ENCODE data around the gene ZBTB16. TPM values are rescaled to one million over a fixed set of nuclear protein-coding genes. Genes with fewer than 3 reads are reported as not detected.

ZBTB16 gene
- total RNA-seq, 2 donors from 2014 or later: 3.3 to 4.0 TPM

- peak overlapping the region in 1 of 2 donors; percentile 7 for H3K4me3 Mint-ChIP-seq
- H3K27me3 Mint-ChIP-seq (ENCODE audit: low read depth): no peaks in the 10 kb centered on the region
- H3K36me3 Mint-ChIP-seq (ENCODE audit: insufficient read depth in 2 of 2): no peaks in the 10 kb centered on the region
- ATAC-seq (replicated peaks in 1 of 2) (no peak), DNase-seq (no peak)
- H3K27ac Mint-ChIP-seq: no peak overlapping the region
- H3K9me3 Mint-ChIP-seq: no peaks in the 10 kb centered on the region
- peaks cover 72% of the 10 kb centered on the region for H3K4me1 Mint-ChIP-seq (ENCODE audit: low read depth)
Observed at GRCh38 chr11:114171257-114172054, 111.9 kb downstream of the ZBTB16 start.

GRCh38 chr11:114172055-114172861 is 112.7 kb downstream of the ZBTB16 start:
- H3K4me3 Mint-ChIP-seq: peak overlapping the region; percentile 40 to 60
- no peak overlapping the region for H3K27ac Mint-ChIP-seq
- H3K9me3 Mint-ChIP-seq: no peaks in the 10 kb centered on the region
- no peak for DNase-seq
- H3K4me1 Mint-ChIP-seq (ENCODE audit: low read depth): peaks cover 64% of the 10 kb centered on the region
- H3K36me3 Mint-ChIP-seq (ENCODE audit: insufficient read depth in 2 of 2): no peaks in the 10 kb centered on the region
- ATAC-seq (replicated peaks in 1 of 2): peak; percentile 6 to 12
- no peaks in the 10 kb centered on the region for H3K27me3 Mint-ChIP-seq (ENCODE audit: low read depth)

- peak; percentile 62 to 65 for ATAC-seq (replicated peaks in 1 of 2)
- Mint-ChIP-seq H3K27me3 (ENCODE audit: low read depth) (no peaks in the 10 kb centered on the region), H3K9me3 (no peaks in the 10 kb centered on the region), H3K27ac (no peak overlapping the region), H3K36me3 (ENCODE audit: insufficient read depth in 2 of 2) (no peaks in the 10 kb centered on the region), H3K4me1 (ENCODE audit: low read depth) (peaks cover 57% of the 10 kb centered on the region), H3K4me3 (peak overlapping the region; percentile 40 to 60)
- DNase-seq: no peak
Observed at GRCh38 chr11:114172871-114173444, 113.4 kb downstream of the ZBTB16 start.

- H3K9me3 Mint-ChIP-seq: no peaks in the 10 kb centered on the region
- H3K4me1 Mint-ChIP-seq (ENCODE audit: low read depth): peaks cover 52% of the 10 kb centered on the region
- H3K4me3 Mint-ChIP-seq: no peak overlapping the region
- DNase-seq: no peak
- no peaks in the 10 kb centered on the region for H3K36me3 Mint-ChIP-seq (ENCODE audit: insufficient read depth in 2 of 2)
- H3K27ac Mint-ChIP-seq: no peak overlapping the region
- no peaks in the 10 kb centered on the region for H3K27me3 Mint-ChIP-seq (ENCODE audit: low read depth)
- ATAC-seq (replicated peaks in 1 of 2): no peak
Observed at GRCh38 chr11:114173843-114174242, 114.3 kb downstream of the ZBTB16 start.

- Mint-ChIP-seq H3K4me1 (ENCODE audit: low read depth) (peaks cover 52% of the 10 kb centered on the region), H3K4me3 (no peak overlapping the region), H3K9me3 (no peaks in the 10 kb centered on the region), H3K36me3 (ENCODE audit: insufficient read depth in 2 of 2) (no peaks in the 10 kb centered on the region), H3K27ac (no peak overlapping the region), H3K27me3 (ENCODE audit: low read depth) (no peaks in the 10 kb centered on the region)
- ATAC-seq (replicated peaks in 1 of 2) (no peak), DNase-seq (no peak)
Observed at GRCh38 chr11:114174712-114175495, 115.4 kb downstream of the ZBTB16 start.

- DNase-seq (no peak), ATAC-seq (replicated peaks in 1 of 2) (no peak)
- Mint-ChIP-seq H3K9me3 (no peaks in the 10 kb centered on the region), H3K27ac (no peak overlapping the region), H3K27me3 (ENCODE audit: low read depth) (no peaks in the 10 kb centered on the region), H3K36me3 (ENCODE audit: insufficient read depth in 2 of 2) (no peaks in the 10 kb centered on the region), H3K4me3 (no peak overlapping the region), H3K4me1 (ENCODE audit: low read depth) (peaks cover 57% of the 10 kb centered on the region)
Observed at GRCh38 chr11:114175706-114176105, 116.2 kb downstream of the ZBTB16 start.

- Mint-ChIP-seq H3K9me3 (no peaks in the 10 kb centered on the region), H3K4me1 (ENCODE audit: low read depth) (peaks cover 56% of the 10 kb centered on the region), H3K27ac (no peak overlapping the region), H3K4me3 (no peak overlapping the region), H3K27me3 (ENCODE audit: low read depth) (no peaks in the 10 kb centered on the region), H3K36me3 (ENCODE audit: insufficient read depth in 2 of 2) (no peaks in the 10 kb centered on the region)
- DNase-seq: no peak
- ATAC-seq (replicated peaks in 1 of 2): no peak
Observed at GRCh38 chr11:114176321-114176720, 116.8 kb downstream of the ZBTB16 start.

GRCh38 chr11:114178656-114179055 is 119.1 kb downstream of the ZBTB16 start:
- Mint-ChIP-seq H3K27me3 (ENCODE audit: low read depth) (no peaks in the 10 kb centered on the region), H3K4me3 (no peak overlapping the region), H3K27ac (peak overlapping the region; percentile 52), H3K9me3 (no peaks in the 10 kb centered on the region), H3K36me3 (ENCODE audit: insufficient read depth in 2 of 2) (no peaks in the 10 kb centered on the region), H3K4me1 (ENCODE audit: low read depth) (peaks cover 51% of the 10 kb centered on the region)
- DNase-seq (no peak), ATAC-seq (replicated peaks in 1 of 2) (no peak)

- H3K36me3 Mint-ChIP-seq (ENCODE audit: insufficient read depth in 2 of 2): no peaks in the 10 kb centered on the region
- H3K9me3 Mint-ChIP-seq: no peaks in the 10 kb centered on the region
- peak overlapping the region; percentile 52 for H3K27ac Mint-ChIP-seq
- H3K4me3 Mint-ChIP-seq: peak overlapping the region in 1 of 2 donors; percentile 39
- DNase-seq (no peak), ATAC-seq (replicated peaks in 1 of 2) (no peak)
- peaks cover 48% of the 10 kb centered on the region for H3K4me1 Mint-ChIP-seq (ENCODE audit: low read depth)
- no peaks in the 10 kb centered on the region for H3K27me3 Mint-ChIP-seq (ENCODE audit: low read depth)
Observed at GRCh38 chr11:114179234-114179941, 119.9 kb downstream of the ZBTB16 start.

- DNase-seq: peak in 1 of 2 donors; percentile 18
- Mint-ChIP-seq H3K36me3 (ENCODE audit: insufficient read depth in 2 of 2) (no peaks in the 10 kb centered on the region), H3K9me3 (no peaks in the 10 kb centered on the region), H3K4me1 (ENCODE audit: low read depth) (peaks cover 46% of the 10 kb centered on the region), H3K4me3 (no peak overlapping the region), H3K27ac (no peak overlapping the region), H3K27me3 (ENCODE audit: low read depth) (no peaks in the 10 kb centered on the region)
- ATAC-seq (replicated peaks in 1 of 2): peak; percentile 33
Observed at GRCh38 chr11:114180301-114181055, 121.0 kb downstream of the ZBTB16 start.

- DNase-seq (no peak), ATAC-seq (replicated peaks in 1 of 2) (no peak)
- H3K27ac Mint-ChIP-seq: no peak overlapping the region
- no peaks in the 10 kb centered on the region for H3K9me3 Mint-ChIP-seq
- no peaks in the 10 kb centered on the region for H3K27me3 Mint-ChIP-seq (ENCODE audit: low read depth)
- H3K36me3 Mint-ChIP-seq (ENCODE audit: insufficient read depth in 2 of 2): no peaks in the 10 kb centered on the region
- H3K4me1 Mint-ChIP-seq (ENCODE audit: low read depth): peaks cover 49% of the 10 kb centered on the region
- no peak overlapping the region for H3K4me3 Mint-ChIP-seq
Observed at GRCh38 chr11:114181195-114181594, 121.7 kb downstream of the ZBTB16 start.

- no peak for ATAC-seq (replicated peaks in 1 of 2)
- Mint-ChIP-seq H3K27me3 (ENCODE audit: low read depth) (no peaks in the 10 kb centered on the region), H3K4me3 (no peak overlapping the region), H3K27ac (no peak overlapping the region), H3K4me1 (ENCODE audit: low read depth) (peaks cover 51% of the 10 kb centered on the region), H3K9me3 (no peaks in the 10 kb centered on the region), H3K36me3 (ENCODE audit: insufficient read depth in 2 of 2) (no peaks in the 10 kb centered on the region)
- no peak for DNase-seq
Observed at GRCh38 chr11:114181752-114182151, 122.2 kb downstream of the ZBTB16 start.
